HK-2 (cell line): ENCODE results near the gene SLC12A9.
"Not testable (repeated sequence)": the region's sequence is repeated elsewhere in the genome, so short reads cannot be mapped to it uniquely, and the experiment has no call there.

Source experiments
- DNase-seq: peaks from one replicate; pipeline ENCODE4 v3.0.0-alpha.2; 2018; ENCODE audit not compliant: unreplicated experiment

The SLC12A9 gene

GRCh38 chr7:100895956-100896731 lies 43.6 kb downstream of the SLC12A9 start:
- no peak for DNase-seq

GRCh38 chr7:100896732-100897608 lies 44.5 kb downstream of the SLC12A9 start:
- no peak for DNase-seq

- DNase-seq = no peak
Measured at GRCh38 chr7:100897772-100898454, 45.4 kb downstream of the SLC12A9 start.

- no peak for DNase-seq
Measured at GRCh38 chr7:100899432-100899831, 46.9 kb downstream of the SLC12A9 start.

GRCh38 chr7:100900978-100901377 lies 48.5 kb downstream of the SLC12A9 start:
- no peak for DNase-seq

- no peak for DNase-seq
Measured at GRCh38 chr7:100901921-100902332, 49.4 kb downstream of the SLC12A9 start.

GRCh38 chr7:100902638-100903037 lies 50.1 kb downstream of the SLC12A9 start:
- DNase-seq = no peak

GRCh38 chr7:100908512-100908911 lies 56.0 kb downstream of the SLC12A9 start:
- DNase-seq = no peak

- DNase-seq = not testable (repeated sequence)
Measured at GRCh38 chr7:100910443-100910842, 57.9 kb downstream of the SLC12A9 start.

- DNase-seq = no peak
Measured at GRCh38 chr7:100911484-100911883, 59.0 kb downstream of the SLC12A9 start.

- DNase-seq = no peak
Measured at GRCh38 chr7:100914208-100914878, 61.8 kb downstream of the SLC12A9 start.

GRCh38 chr7:100914879-100915447 lies 62.5 kb downstream of the SLC12A9 start:
- DNase-seq = no peak
